Astrocyte (in vitro differentiated cells and primary cell): Measurements from ENCODE around the gene MFN2.

Experiments used
- CTCF ChIP-seq: IDR thresholded peaks from 2 replicates; pipeline ENCODE4 v1.5.1; 2011; ENCODE audit warnings: low read depth, mild to moderate bottlenecking, inconsistent platforms, low read length, moderate library complexity; ENCODE audit not compliant: insufficient read depth
- EZH2 ChIP-seq: IDR thresholded peaks from 2 replicates; pipeline ENCODE4 v1.6.1; 2012; ENCODE audit warnings: mild to moderate bottlenecking, low read length, inconsistent platforms; ENCODE audit not compliant: insufficient read depth

- TF ChIP-seq CTCF (no peak), EZH2 (no peak)
These were observed 51.9 kb downstream of the MFN2 start for GRCh38 chr1:12032161-12032621.
